Umbilical cord (tissue), 2 donors: ENCODE measurements around the gene SLC25A48. TPM values are rescaled to one million over a fixed set of nuclear protein-coding genes. Genes with fewer than 3 reads are reported as not detected.

Experiments
- DNase-seq: peaks from one replicate; pipeline ENCODE4 v3.0.0-alpha.2; 2015; ENCODE audit warnings: low spot score
- total RNA-seq: library from RNA; depleted of rRNA; stranded (reverse); fragments of >200 nt; gene quantifications from one replicate; pipeline ENCODE4 v1.2.3, GENCODE V29; 2014; ENCODE audit warnings: low replicate concordance; ENCODE audit not compliant: insufficient read depth

The SLC25A48 gene
- total RNA-seq, 1 donor from 2014 or later, result 2.6 TPM

- no peak for DNase-seq
Observed at GRCh38 chr5:135881244-135881643, 46.8 kb downstream of the SLC25A48 start.

DNA sequence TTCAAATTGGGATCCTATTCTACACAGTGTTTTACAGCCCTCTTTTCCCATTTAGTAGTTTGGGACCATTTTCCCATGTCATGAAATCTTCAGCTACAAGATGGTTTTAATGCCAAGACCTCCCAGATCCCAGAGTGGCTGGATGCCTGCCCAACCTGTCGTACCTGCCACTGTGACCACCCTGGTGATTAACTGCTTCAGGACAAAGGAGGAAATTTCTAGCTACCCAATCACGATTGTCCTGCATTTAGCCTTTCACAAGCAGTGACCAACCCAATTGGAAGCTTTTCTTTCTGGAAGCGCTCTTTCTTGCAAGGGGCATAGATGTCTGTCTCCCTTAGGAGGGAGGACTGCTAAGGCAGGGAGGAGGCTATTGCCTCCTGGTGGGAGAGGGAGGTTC is 47.4 kb downstream of the SLC25A48 start:
- no peak for DNase-seq

DNA sequence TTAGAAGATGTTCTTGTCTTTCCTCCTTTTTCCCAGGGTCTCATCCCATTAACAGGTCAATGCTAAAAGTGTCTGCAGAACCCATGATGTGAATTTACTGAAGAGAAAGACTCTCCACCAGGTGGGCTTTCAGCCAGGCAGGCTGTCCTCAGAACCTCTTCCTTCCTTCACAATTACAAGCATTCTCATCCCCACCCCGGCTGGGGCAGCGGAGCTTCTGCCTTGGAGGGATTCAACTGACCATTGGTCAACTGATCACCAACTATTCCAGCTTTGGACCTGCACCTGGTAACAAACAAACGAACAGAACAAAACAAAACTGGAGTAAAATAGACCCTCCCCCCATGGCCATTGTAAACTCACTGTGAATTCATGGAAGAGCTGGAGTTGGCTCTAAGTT is 48.6 kb downstream of the SLC25A48 start:
- DNase-seq, result no peak

DNA sequence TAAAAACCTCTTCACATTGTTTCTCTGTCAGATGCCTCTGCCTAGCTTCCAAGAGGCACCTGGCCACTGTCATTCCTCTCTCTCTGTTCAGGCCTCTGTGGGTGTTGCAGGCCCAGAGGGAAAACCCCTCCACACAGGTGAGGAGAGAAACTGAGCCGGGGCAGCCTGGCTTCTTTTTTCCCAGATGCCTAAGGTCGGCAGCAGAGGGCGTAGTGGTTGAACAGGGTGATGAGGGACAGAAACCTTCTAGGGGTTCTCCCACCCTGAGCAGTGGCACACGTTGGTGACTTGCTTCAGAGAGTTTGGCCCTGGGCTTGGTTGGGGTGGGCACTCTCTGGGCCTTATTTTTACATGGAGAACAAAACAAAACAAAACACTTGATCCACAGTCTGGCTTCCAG is 49.0 kb downstream of the SLC25A48 start:
- no peak for DNase-seq

DNA sequence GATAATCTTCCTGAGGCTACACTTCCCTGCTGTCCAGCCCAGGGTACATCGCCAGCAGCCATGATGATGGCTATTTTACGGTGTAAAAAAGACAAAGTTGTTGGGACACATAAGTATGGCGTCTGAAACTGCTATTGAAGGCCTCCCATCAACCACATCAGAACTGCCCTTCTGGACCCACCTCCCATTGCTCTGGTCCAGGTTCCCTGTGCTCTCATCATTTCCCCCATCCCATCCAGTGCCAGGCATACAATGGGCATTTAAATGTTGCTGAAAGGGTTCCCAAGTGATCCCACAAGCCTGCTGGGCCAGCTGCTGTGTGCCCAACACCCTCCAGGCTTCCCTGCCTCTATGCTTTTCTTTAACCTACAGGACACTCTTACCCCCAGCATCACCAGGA is 50.6 kb downstream of the SLC25A48 start:
- no peak for DNase-seq

GRCh38 chr5:135886136-135886535 is 51.7 kb downstream of the SLC25A48 start:
- DNase-seq, result no peak

- DNase-seq, result peak; percentile 74
Observed at GRCh38 chr5:135887447-135887864, 53.0 kb downstream of the SLC25A48 start.

GRCh38 chr5:135887881-135888614 is 53.6 kb downstream of the SLC25A48 start:
- peak; percentile 43 for DNase-seq

DNA sequence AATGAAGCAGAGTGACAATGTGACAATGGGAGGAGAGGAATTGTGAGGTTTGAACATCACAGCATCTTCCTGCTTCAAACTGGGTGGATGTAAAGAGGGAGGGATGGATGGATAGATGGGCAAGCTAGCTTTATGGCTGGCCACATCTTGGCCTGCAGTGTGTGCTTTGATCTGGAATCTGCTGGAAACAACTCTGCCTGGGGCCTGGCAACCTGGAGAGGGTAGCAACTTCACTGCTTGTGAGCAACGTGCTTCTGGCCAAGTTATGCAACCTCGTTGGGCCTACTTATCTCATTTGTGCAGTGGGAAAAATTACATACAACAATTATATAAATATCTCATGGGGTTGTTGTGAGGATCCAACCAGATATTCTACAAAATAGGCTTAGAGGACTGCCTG is 55.8 kb downstream of the SLC25A48 start:
- no peak for DNase-seq

DNA sequence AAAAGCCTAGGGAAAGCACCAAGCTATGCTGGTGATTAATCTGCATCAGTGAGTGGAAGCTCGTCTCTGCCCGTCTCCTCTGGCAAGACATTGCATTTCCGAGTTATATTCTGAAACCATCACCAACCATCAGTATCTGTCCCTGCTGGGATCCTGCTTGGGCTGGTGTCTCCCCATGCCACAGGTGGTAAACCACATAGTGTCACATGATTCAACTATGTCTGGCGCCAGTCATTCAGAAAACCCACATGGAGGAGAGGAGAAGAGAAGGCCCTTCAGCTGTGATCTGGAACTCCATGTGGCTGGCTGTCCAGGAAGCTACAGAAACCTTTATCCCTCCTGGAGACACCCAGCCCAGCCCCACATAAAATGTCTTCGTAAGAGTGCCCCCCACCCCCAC is 56.4 kb downstream of the SLC25A48 start:
- DNase-seq, result no peak

DNA sequence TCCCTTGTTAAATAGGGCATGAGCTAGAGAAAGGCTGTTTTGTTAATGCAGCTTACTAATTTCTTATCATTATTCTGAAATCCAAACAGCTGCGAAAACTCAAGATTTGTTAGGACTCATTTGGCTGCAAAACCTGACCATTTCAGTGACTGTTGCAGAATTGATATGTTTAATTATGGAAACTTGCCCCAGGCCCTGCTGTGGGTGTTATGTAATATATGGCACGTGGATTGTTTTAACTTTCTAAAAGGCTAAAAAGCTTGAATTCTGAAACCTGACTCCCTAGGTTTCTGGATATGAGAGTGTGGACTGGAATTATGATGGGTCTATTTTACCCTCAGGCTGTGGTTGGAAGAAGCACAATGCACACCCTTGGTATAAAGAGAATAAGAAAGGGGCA is 56.8 kb downstream of the SLC25A48 start:
- peak; percentile 15 for DNase-seq

GRCh38 chr5:135891791-135892190 is 57.3 kb downstream of the SLC25A48 start:
- DNase-seq, result peak; percentile 3

- no peak for DNase-seq
Observed at GRCh38 chr5:135894276-135894675, 59.8 kb downstream of the SLC25A48 start.

GRCh38 chr5:135894789-135895188 is 60.3 kb downstream of the SLC25A48 start:
- DNase-seq, result no peak

DNA sequence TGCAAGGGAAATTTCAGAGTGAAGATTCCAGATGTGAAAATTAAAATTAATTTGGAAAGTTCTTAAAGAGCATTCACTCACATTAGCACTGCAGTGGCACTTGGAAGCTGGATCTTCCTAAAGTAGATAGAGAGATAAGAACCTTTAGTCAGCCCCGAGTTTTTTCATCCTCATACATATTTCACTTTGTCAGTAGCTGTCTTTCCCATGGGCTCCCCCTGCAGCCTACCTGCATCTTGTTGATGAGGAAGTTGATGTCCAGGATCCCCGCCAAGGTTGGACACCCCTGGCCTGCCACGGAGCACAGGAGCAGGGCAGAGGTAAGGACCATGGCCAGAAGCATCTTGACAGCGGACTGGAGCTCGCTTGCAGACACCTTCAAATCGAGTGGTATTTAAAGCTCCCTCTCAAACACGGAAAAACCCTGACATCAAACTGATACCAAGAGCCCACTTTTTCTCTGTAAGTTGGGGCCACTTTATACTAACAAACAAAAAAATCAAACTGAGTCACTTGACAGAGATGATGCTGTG is 61.1 kb downstream of the SLC25A48 start, which contains the start of gene IL9:
Gene IL9, minus strand, starts transcription at position 368 of the 533 bp plus-strand sequence. Its CDS starts 25 bp downstream, at position 343.
- DNase-seq, result no peak

DNA sequence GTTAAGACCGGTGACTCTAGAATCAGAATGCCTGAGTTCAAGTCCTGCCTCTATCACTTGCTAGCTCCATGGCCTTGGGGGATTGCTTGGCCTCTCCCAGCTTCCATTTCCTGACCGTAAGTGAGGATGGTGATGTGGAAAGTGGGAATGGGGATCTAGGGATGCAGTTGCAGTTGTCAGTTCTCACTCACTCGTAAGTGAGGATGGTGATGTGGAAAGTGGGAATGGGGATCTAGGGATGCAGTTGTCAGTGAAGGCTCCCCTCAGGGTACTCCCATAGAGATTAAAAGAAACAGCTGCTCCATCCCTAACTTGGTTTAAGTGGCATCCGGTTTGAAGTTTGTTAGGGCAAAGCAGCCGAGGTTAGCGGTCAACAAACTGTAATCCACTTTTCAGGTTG is 64.2 kb downstream of the SLC25A48 start:
- DNase-seq, result no peak

DNA sequence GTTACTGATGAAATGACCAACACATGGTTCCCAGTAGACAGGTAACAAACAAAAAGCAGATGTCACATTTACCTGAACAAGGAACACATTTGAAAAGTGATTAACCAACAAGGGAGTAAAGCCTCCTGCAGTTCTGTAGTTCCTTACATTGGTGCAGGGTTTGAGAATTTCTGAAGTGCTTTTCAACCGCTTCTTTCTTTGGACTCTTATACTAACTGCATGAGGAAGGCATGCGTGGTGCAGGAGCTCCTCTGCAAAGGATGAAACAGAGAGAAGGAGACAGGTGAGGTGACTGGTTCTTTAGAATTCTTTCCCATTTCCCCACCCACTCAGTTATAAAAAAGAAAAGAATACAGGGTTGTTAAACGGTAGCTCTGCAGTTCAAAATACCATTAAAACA is 65.8 kb downstream of the SLC25A48 start:
- no peak for DNase-seq

DNA sequence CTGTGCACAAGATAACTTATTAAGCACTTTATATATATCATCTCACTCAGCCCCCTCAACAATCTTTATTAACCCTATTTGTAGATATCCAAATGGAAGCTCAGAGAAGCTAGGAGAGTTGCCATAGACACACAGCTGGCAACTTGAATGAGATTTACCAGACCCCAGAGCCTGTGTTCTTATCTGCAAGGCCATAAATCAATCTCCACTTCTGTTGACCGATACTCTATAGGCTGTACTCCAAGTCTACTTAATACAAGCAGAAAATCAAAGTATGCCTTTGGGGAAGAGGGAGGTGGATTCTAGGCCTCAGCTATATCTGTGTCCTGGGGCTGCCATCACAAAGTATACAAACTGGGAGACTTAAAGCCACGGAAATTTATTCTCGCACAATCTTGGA is 67.2 kb downstream of the SLC25A48 start:
- peak; percentile 10 for DNase-seq

DNA sequence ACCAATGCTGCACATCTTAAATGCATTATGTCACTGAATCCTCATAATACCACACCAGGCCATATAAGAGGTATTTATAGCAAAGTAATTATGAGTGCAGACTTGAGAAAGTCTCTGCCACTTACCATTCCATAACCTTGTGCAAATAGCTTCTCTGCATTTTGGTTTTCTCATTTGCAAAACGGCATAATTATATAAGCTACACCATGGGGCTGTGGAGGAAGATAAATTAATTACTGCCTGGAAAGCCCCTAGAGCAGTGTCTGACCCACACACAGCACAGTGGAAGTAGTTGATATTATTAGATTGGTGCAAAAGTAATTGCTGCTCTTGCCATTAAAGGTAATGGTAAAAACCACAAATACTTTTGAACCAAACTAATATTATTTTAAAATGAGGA is 70.7 kb downstream of the SLC25A48 start:
- DNase-seq, result no peak

DNA sequence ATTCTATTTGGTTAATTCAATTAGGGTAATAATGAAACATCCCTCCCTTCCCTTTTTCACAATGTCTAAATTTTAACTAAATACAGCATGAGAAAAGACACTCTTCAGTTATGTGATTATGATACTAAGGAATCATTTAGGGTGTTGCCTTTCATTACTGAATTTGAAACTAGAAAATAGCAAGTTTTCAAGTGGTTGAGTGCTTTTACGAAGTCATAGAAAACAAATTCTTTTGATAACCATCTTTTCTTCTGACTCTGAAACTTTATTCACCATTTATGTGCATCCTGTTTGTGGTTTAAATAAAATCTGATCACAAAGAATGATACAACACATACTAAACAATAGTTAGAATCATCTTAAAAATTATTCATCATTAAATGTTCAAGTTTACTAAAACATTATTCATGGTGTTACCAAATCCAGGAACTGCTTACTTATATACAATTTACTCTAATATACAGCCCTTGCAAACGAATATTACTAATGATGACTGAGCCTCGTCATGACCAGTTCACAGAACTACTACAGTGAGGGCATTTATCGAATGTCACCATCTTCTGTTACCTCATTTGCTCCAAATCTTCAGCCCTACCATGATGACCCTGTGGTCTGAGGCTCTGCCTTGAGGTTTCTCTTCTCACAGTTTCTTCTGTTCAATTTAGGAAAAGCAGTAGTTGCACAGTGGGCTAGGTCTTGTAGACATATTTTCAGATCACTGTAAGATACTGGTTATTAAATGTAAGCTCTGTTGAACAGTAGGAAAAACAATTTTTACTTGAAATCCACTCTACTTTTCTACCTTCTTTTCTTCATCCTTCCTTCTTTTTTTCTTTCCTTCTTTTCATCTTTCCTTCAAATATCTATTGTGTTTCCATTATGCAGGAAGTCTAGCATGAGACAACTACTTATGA is 79.5 kb downstream of the SLC25A48 start:
- DNase-seq, result no peak

- no peak for DNase-seq
Observed at GRCh38 chr5:135915466-135916001, 81.1 kb downstream of the SLC25A48 start.

DNA sequence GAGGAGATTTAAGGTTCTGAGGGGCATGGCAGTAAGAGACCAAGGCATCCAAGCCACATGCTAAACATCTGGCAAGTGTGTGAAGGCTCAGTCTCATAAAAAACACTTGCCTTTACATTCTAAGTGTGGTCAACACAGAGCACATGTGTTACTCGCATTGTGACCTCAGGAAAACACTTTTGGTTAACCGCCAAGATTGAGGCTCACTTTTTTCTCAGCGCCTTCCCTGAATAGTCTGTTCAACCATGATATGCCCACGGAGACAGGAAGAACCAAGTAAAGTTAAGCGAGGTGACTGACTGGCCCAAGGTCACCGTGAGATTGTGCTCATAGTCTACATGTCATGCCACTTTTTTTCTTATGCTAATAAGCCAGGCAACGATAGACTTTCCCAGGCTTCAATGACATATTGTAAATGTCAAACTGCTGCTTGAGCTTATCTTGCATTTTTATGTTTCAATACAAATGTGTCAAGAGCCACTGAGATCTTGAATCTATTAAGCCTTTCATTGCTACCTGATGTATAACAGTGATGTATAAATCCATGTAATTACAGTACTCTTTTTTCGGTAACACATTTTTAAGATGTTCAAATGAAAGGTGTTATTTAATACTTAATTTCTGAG is 82.3 kb downstream of the SLC25A48 start:
- DNase-seq, result no peak
